ELF-1 (cell line): ENCODE measurements around the gene GCNT2.
"Not testable (repeated sequence)": the region's sequence is repeated elsewhere in the genome, so short reads cannot be mapped to it uniquely, and the experiment has no call there.

ENCODE experiments used
- DNase-seq: peaks from one replicate; pipeline ENCODE4 v3.0.0-alpha.2; 2016; ENCODE audit warnings: low read depth, low spot score

Gene GCNT2

GRCh38 chr6:10580570-10580969 lies 59.4 kb downstream of the GCNT2 start:
- DNase-seq: no peak

DNA sequence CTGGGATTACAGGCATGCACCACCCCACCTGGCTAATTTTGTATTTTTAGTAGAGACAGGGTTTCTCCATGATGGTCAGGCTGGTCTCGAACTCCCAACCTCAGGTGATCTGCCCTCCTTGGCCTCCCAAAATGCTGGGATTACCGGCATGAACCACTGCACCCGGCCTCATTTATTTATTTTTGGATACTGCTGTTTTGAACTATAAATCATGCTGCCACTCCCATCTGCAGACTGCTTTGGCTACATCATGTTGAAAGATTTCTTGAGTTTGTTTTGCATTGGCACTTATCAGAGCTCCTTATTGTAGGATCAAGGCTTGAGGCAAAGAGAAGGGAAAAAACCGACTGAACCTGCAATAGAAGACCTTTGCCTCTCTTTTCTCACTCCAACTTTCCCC lies 60.3 kb downstream of the GCNT2 start:
- not testable (repeated sequence) for DNase-seq

DNA sequence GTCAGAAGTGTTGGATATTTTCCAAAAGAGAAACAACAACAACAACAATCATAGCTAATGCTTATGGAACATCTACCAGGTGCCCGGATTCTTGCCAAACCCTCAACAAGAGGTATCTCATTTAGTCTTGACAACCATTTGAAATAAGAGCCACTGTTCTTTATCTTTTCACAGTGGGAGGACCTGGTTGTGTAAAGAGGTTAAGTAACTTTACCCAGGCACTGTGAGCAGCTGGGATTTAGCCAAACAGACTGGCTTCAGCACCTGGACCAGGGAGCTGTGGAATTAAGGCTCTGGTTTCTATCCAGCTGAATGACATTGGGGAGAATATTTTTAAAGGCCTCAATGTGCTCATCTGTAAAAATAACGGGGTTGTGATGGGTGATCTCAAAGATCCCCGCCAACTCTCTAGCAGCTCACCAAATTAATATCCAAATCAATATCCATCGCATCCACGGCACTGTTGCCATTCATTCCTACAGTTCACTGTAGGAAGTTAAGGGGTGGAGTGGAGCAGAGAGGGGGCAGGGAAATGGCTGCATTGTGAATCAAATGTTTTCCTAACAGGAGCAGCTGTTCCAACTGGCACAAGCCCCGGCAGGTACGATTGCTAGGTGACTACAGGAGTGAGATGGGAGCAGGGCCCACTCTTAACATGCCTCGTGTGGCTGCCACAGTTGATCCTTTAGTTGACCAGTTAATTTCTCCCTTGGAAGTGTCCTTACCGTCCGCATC lies 61.8 kb downstream of the GCNT2 start:
- DNase-seq: peak; percentile 74

DNA sequence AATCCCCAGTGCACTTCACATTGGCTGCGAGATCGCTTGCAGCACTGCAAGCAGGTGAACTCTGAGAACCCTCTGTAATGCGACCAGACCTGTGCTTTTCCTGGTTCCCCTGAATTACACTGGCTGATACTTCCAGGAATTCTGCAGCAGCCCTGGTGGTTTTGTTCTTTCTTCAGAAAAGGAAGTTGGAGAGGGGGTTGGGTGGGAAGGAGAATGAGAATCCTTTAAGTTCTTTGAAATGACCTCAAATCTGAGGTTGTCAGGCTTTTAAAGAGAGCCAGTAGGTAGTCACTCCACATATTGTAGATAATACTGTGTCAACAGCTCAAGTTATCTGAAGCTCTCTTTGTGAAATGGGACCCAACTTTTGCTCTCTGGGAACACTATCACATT lies 62.4 kb downstream of the GCNT2 start:
- no peak for DNase-seq

DNA sequence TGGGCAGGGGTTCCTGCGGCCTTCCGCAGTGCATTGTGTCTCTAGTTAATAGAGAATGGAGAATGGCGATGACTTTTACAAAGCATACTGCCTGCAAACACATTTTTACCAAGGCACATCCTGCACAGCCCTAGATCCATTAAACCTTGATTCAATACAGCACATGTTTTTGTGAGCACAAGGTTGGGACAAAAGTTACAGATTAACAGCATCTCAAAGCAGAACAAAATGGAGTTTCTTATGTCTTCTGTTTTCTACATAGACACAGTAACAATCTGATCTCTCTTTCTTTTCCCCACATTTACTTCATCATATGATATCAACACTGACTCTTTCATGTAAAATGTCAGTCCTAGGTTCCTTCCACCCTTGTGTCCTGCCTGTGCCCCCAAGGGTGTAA lies 63.5 kb downstream of the GCNT2 start:
- no peak for DNase-seq

DNA sequence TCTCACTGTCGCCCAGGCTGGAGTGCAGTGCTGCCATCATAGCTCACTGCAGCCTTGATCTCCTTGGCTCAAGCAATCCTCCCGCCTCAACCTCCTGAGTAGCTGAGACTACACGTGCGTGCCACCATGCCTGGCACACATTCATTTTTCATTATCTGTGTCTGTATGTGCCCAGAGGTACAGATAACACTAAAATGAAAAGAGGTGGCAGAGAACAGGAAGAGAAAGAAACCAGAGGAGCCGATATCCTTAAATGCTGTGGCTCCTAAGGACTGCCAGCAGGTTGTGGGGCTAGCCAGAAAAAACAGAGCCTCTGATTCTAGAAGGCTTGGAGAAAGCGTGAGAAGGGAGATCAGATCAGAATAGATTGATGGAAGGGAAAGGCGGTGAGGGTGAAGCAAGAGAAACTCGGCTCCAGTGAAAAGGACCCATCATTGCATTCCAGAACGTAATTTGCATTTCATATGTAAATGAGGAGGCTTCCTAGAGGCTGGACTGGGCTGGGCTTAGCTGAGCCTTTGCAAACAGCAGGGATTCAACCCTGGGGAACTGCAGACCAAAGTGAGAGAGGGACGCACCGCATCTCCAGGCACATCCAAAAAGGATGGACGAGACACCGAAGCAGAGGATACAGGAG lies 64.2 kb downstream of the GCNT2 start:
- DNase-seq: peak; percentile 95

DNA sequence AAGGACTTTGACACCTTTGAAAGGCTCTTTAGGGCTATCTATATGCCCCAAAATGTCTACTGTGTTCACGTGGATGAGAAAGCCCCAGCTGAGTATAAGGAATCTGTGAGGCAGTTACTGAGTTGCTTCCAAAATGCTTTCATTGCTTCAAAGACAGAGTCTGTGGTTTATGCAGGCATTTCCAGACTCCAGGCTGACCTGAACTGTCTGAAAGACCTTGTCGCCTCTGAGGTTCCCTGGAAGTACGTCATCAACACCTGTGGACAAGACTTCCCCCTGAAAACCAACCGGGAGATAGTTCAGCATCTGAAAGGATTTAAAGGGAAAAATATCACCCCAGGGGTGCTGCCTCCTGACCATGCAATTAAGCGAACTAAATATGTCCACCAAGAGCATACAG lies 65.2 kb downstream of the GCNT2 start:
- DNase-seq: peak; percentile 61

- DNase-seq: no peak
Measured at GRCh38 chr6:10587656-10588406, 66.7 kb downstream of the GCNT2 start.

GRCh38 chr6:10588562-10589428 lies 67.6 kb downstream of the GCNT2 start:
- DNase-seq: no peak

GRCh38 chr6:10589429-10589727 lies 68.2 kb downstream of the GCNT2 start:
- DNase-seq: no peak

DNA sequence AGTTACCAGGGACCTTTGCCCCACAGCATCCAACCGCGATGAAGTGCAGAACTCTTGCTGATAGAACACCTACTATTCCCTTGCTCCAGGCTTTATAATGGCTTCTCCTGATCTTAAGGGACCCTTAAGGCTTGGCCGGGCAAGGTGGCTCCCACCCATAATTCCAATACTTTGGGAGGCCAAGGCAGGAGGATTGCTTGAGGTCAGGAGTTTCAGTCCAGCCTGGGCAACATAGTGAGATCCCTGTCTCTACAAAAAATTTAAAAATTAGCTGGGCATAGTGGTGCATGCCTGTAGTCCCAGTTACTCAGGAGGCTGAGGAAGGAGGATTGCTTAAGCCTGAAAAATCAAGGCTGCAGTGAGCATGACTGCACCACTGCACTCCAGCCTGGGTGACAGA lies 68.8 kb downstream of the GCNT2 start:
- no peak for DNase-seq

DNA sequence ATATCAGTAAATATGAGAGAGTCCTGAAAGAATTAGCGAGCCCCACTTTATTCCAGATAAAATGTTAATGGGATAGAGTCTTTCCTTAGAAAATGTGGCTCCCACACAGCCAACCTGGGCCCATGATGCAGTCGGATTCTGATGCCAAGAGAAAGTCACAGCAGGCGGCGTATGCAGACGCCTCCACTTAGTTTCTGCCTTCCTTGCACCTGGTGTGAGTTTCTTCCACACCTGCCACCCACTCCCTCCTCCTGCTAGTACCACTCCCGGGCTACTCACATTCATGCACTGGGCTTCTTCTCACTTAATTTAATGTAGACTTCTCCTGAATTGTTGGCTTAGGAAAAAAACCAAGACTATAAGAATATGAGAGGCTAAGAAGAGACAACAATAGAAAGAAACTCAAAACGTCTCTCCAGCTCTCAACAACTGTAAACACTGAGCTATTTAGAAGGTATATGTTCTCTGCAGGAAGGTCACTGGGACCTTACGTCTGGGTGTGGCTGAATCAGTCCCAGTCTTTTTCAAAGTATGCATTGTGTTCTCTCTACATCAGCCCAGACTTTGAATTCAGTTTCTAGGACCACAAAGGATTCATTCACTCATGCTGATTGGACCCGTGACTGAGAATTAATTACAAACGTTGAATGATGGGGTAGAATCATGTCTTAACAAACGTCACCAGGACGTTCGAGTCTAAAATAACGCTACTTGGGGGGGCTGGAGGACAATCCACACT lies 70.4 kb downstream of the GCNT2 start:
- no peak for DNase-seq

DNA sequence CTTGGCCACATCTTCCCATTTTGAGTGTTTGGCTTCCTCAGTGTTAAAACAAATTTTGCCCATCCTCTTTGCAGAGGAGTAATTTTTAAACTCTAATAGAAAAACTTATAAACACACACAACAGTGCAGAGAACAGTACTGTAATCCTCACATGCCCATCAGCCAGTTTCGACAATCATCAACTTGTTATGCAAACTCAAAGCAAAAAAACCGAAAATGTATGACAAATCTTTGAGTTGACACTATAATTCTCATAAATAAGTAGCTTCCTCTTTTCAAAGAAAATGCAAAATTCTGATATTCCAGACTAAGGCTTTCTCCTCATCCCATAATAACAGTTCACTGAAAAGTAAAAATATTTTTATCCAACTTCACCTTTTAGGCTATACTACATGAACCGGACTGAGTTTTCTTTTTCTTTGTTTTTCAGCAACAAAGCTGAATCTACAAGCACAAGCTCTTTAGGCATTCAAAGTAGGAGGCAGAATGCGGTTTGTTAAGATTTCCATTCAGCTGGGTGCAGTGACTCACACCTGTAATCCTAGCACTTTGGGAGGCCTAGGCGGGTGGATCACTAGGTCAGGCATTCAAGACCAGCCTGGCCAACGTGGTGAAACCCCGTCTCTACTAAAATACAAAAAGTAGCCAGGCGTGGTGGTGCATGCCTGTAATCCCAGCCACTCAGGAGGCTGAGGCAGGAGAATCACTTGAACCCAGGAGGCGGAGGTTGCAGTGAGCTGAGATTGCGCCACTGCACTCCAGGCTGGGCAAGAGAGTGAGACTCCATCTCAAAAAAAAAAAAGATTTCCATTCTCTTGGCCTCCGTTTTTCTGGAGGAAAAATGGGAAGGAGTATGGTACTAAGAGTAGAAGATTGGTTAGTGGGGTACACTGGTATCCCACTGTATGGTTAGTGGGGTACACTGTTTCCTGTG lies 74.8 kb downstream of the GCNT2 start:
- DNase-seq: peak; percentile 48

- no peak for DNase-seq
Measured at GRCh38 chr6:10597499-10598001, 76.4 kb downstream of the GCNT2 start.

GRCh38 chr6:10598084-10598960 lies 77.2 kb downstream of the GCNT2 start:
- DNase-seq: no peak

- DNase-seq: no peak
Measured at GRCh38 chr6:10599046-10599445, 77.9 kb downstream of the GCNT2 start.

- DNase-seq: not testable (repeated sequence)
Measured at GRCh38 chr6:10600681-10601080, 79.5 kb downstream of the GCNT2 start.

DNA sequence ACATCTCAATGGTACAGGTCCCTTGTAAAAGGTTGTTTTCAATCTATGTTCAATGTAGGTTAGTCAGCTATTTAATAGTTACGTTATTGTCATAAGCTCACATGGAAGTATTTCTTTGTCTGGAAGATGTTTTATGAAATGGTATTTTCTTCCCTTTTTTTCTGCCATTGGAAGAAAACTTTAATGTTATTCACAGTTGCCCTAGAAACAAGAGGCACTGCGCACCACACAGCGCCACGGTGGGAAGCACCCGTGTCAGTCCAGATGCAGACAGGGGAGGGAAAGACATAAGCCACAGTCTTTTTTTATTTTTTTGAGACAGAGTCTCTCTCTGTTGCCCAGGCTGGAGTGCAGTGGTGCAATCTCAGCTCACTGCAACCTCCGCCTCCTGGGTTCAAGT lies 82.1 kb downstream of the GCNT2 start:
- no peak for DNase-seq

- DNase-seq: no peak
Measured at GRCh38 chr6:10609038-10609437, 87.9 kb downstream of the GCNT2 start.
